Testis (tissue), 3 donors: ENCODE data around the gene CCDC9B. TPM values are rescaled to one million over a fixed set of nuclear protein-coding genes. Genes with fewer than 3 reads are reported as not detected.

Experiments
- DNase-seq: peaks from one replicate; pipeline ENCODE4 v3.0.0-alpha.2; 2019
- H3K27ac ChIP-seq, 2 donors: fragments of 200-600 bp; sonication (generic); one replicate each; pipeline ENCODE4 v1.5.1; 2019
- H3K27me3 ChIP-seq: fragments of 200-600 bp; sonication (generic); one replicate; pipeline ENCODE4 v1.5.1; 2019
- H3K36me3 ChIP-seq: fragments of 200-600 bp; sonication (generic); one replicate; pipeline ENCODE4 v1.5.1; 2017; ENCODE audit warnings: low read depth; ENCODE audit errors: missing control alignments
- H3K4me1 ChIP-seq: fragments of 200-600 bp; sonication (generic); one replicate; pipeline ENCODE4 v1.5.1; 2019
- H3K4me3 ChIP-seq, 2 donors: fragments of 200-600 bp; sonication (generic); one replicate each; pipeline ENCODE4 v1.5.1; 2017 to 2019
- H3K9me3 ChIP-seq: fragments of 200-600 bp; sonication (generic); one replicate; pipeline ENCODE4 v1.5.1; 2017
- CTCF ChIP-seq, 3 experiments: fragments of 450-650 bp in 2 of 3; fragments of 200-600 bp in 1 of 3; sonication (generic) in 1 of 3; IDR thresholded peaks; one replicate each; pipeline ENCODE4 v1.5.1; 2016 to 2019; ENCODE audit warnings: antibody characterized with exemption in 3 of 3, mild to moderate bottlenecking in 2 of 3, moderate library complexity in 1 of 3
- POLR2A ChIP-seq: fragments of 450-650 bp; IDR thresholded peaks from one replicate; pipeline ENCODE4 v1.6.1; 2017; ENCODE audit warnings: antibody characterized with exemption, mild to moderate bottlenecking, moderate library complexity
- WGBS, 2 donors: methylation state at CpG; one replicate each; pipeline ENCODE4 v1.1.5; 2018; 5-methylcytosine and 5-hydroxymethylcytosine counted together
- intact Hi-C: fragments of 100-400 bp; cut with DNase I; formaldehyde crosslinking; loops from one replicate; pipeline ENCODE4 v1.15.1; 2023; ENCODE audit warnings: low total_unique reads
- polyA plus RNA-seq: library from polyadenylated mRNA; stranded (reverse); fragments of 350-450 nt; fragmentation: Illumina TruSeq; extraction: RNeasy Lipid Tissue Mini Kit (QIAGEN cat#74804); gene quantifications from one replicate; pipeline ENCODE4 v1.2.3, GENCODE V29; 2014; ENCODE audit warnings: low read depth, low replicate concordance; ENCODE audit not compliant: insufficient read depth
- total RNA-seq, 2 donors: library from RNA; depleted of rRNA; stranded (reverse); fragments of >200 nt; gene quantifications; one replicate each; pipeline ENCODE4 v1.2.3, GENCODE V29; 2016

CCDC9B gene
- total and polyA plus RNA-seq, 3 donors from 2014 or later: 20.4 to 38.9 (median 36.8) TPM

GRCh38 chr15:40310001-40310959 is 30.5 kb downstream of the CCDC9B start:
- DNase-seq: peak; percentile 68
- intact Hi-C loops: no loop called here
- H3K27ac ChIP-seq: no peak overlapping the region
- TF ChIP-seq POLR2A (no peak), CTCF (IDR thresholded peaks at IDR 0.05) (peak; percentile 49 to 64 (median 54))
- H3K9me3 ChIP-seq: no peaks in the 10 kb centered on the region
- no peaks in the 10 kb centered on the region for H3K27me3 ChIP-seq
- no peak overlapping the region for H3K4me3 ChIP-seq
- peaks cover 6% of the 10 kb centered on the region for H3K4me1 ChIP-seq
- WGBS, 2 donors: 48 to 49% methylated on average over 4 of the region's 4 CpGs
- H3K36me3 ChIP-seq: no peaks in the 10 kb centered on the region

- Histone ChIP-seq H3K9me3 (no peaks in the 10 kb centered on the region), H3K36me3 (no peaks in the 10 kb centered on the region), H3K4me3 (no peak overlapping the region), H3K4me1 (peaks cover 6% of the 10 kb centered on the region), H3K27ac (no peak overlapping the region), H3K27me3 (no peaks in the 10 kb centered on the region)
- no peak for DNase-seq
- 70 to 75% methylated on average over 8 of the region's 8 CpGs for WGBS, 2 donors
- TF ChIP-seq CTCF (IDR thresholded peaks at IDR 0.05): no peak
- no peak for TF ChIP-seq POLR2A
- intact Hi-C loops: no loop called here
Measured at GRCh38 chr15:40309344-40309862, 31.3 kb downstream of the CCDC9B start.

GRCh38 chr15:40307421-40308211 is 33.1 kb downstream of the CCDC9B start, which contains the start of gene PLCB2:
Gene PLCB2 (minus strand): TSS chr15:40307935. CDS start chr15:40307672, 263 bp downstream.
- H3K4me3 ChIP-seq: no peak within 1 kb of the TSS
- H3K27ac ChIP-seq: no peak within 1 kb of the TSS
- no peaks in the 10 kb centered on the region for H3K9me3 ChIP-seq
- no peak for TF ChIP-seq POLR2A
- TF ChIP-seq CTCF (IDR thresholded peaks at IDR 0.05): no peak
- no peaks in the 10 kb centered on the region for H3K36me3 ChIP-seq
- WGBS, 2 donors: 70 to 86% methylated on average over 7 to 12 of the region's 15 CpGs
- H3K4me1 ChIP-seq: no peaks in the 10 kb centered on the region
- intact Hi-C loops: no loop called here
- DNase-seq: peak; percentile 22
- H3K27me3 ChIP-seq: no peaks in the 10 kb centered on the region

- intact Hi-C loops: no loop called here
- Histone ChIP-seq H3K27me3 (no peaks in the 10 kb centered on the region), H3K27ac (no peak overlapping the region), H3K9me3 (no peaks in the 10 kb centered on the region), H3K4me3 (no peak overlapping the region), H3K36me3 (no peaks in the 10 kb centered on the region), H3K4me1 (no peaks in the 10 kb centered on the region)
- no peak for TF ChIP-seq POLR2A
- TF ChIP-seq CTCF (IDR thresholded peaks at IDR 0.05): no peak
- WGBS, 2 donors: 82 to 83% methylated on average over 3 to 7 of the region's 7 CpGs
- DNase-seq: no peak
Measured at GRCh38 chr15:40306908-40307307, 33.8 kb downstream of the CCDC9B start.
